Measurements from ENCODE around the gene TMTC2. TPM values are rescaled to one million over a fixed set of nuclear protein-coding genes. Genes with fewer than 3 reads are reported as not detected.

The TMTC2 gene
- total RNA-seq, 1 experiment from 2014 or later: 3.1 TPM

GRCh38 chr12:83005534-83006197, 319.0 kb downstream of the TMTC2 start:
- no peak for DNase-seq (ENCODE audit: low read depth)
- in situ Hi-C loops (cut with HindIII; ENCODE audit: low pct_unique_long_range_greater_than_20kb, low sequenced_read_pairs): no loop called here

GRCh38 chr12:83008703-83009102, 322.0 kb downstream of the TMTC2 start:
- no peak for DNase-seq (ENCODE audit: low read depth)
- in situ Hi-C loops (cut with HindIII; ENCODE audit: low pct_unique_long_range_greater_than_20kb, low sequenced_read_pairs): no loop called here

GRCh38 chr12:83010169-83010804, 323.6 kb downstream of the TMTC2 start:
- in situ Hi-C loops (cut with HindIII; ENCODE audit: low pct_unique_long_range_greater_than_20kb, low sequenced_read_pairs): no loop called here
- DNase-seq (ENCODE audit: low read depth): no peak

GRCh38 chr12:83015390-83016217, 328.9 kb downstream of the TMTC2 start:
- in situ Hi-C loops (cut with HindIII; ENCODE audit: low pct_unique_long_range_greater_than_20kb, low sequenced_read_pairs): no loop called here
- no peak for DNase-seq (ENCODE audit: low read depth)

- in situ Hi-C loops (cut with HindIII; ENCODE audit: low pct_unique_long_range_greater_than_20kb, low sequenced_read_pairs): no loop called here
- no peak for DNase-seq (ENCODE audit: low read depth)
Measured at GRCh38 chr12:83016218-83016835, 329.6 kb downstream of the TMTC2 start.

GRCh38 chr12:83016991-83017390, 330.3 kb downstream of the TMTC2 start:
- in situ Hi-C loops (cut with HindIII; ENCODE audit: low pct_unique_long_range_greater_than_20kb, low sequenced_read_pairs): no loop called here

GRCh38 chr12:83018088-83018487, 331.4 kb downstream of the TMTC2 start:
- in situ Hi-C loops (cut with HindIII; ENCODE audit: low pct_unique_long_range_greater_than_20kb, low sequenced_read_pairs): no loop called here
- no peak for DNase-seq (ENCODE audit: low read depth)

More at GRCh38 chr12:83016991-83017390, 330.3 kb downstream of the TMTC2 start:
- no peak for DNase-seq (ENCODE audit: low read depth)

- DNase-seq (ENCODE audit: low read depth): no peak
- in situ Hi-C loops (cut with HindIII; ENCODE audit: low pct_unique_long_range_greater_than_20kb, low sequenced_read_pairs): no loop called here
Measured at GRCh38 chr12:83027021-83027723, 340.5 kb downstream of the TMTC2 start.

- no peak for DNase-seq (ENCODE audit: low read depth)
- in situ Hi-C loops (cut with HindIII; ENCODE audit: low pct_unique_long_range_greater_than_20kb, low sequenced_read_pairs): no loop called here
Measured at GRCh38 chr12:83031196-83031595, 344.5 kb downstream of the TMTC2 start.

GRCh38 chr12:83036847-83037246, 350.1 kb downstream of the TMTC2 start:
- in situ Hi-C loops (cut with HindIII; ENCODE audit: low pct_unique_long_range_greater_than_20kb, low sequenced_read_pairs): no loop called here
- DNase-seq (ENCODE audit: low read depth): no peak

GRCh38 chr12:83039413-83039812, 352.7 kb downstream of the TMTC2 start:
- DNase-seq (ENCODE audit: low read depth): no peak
- in situ Hi-C loops (cut with HindIII; ENCODE audit: low pct_unique_long_range_greater_than_20kb, low sequenced_read_pairs): no loop called here

- DNase-seq (ENCODE audit: low read depth): no peak
- in situ Hi-C loops (cut with HindIII; ENCODE audit: low pct_unique_long_range_greater_than_20kb, low sequenced_read_pairs): no loop called here
Measured at GRCh38 chr12:83040339-83040738, 353.6 kb downstream of the TMTC2 start.

GRCh38 chr12:83040991-83041390, 354.3 kb downstream of the TMTC2 start:
- DNase-seq (ENCODE audit: low read depth): no peak
- in situ Hi-C loops (cut with HindIII; ENCODE audit: low pct_unique_long_range_greater_than_20kb, low sequenced_read_pairs): no loop called here

GRCh38 chr12:83042441-83043200, 355.9 kb downstream of the TMTC2 start:
- in situ Hi-C loops (cut with HindIII; ENCODE audit: low pct_unique_long_range_greater_than_20kb, low sequenced_read_pairs): no loop called here
- DNase-seq (ENCODE audit: low read depth): no peak

GRCh38 chr12:83044736-83045135, 358.0 kb downstream of the TMTC2 start:
- no peak for DNase-seq (ENCODE audit: low read depth)
- in situ Hi-C loops (cut with HindIII; ENCODE audit: low pct_unique_long_range_greater_than_20kb, low sequenced_read_pairs): no loop called here

- in situ Hi-C loops (cut with HindIII; ENCODE audit: low pct_unique_long_range_greater_than_20kb, low sequenced_read_pairs): no loop called here
- DNase-seq (ENCODE audit: low read depth): no peak
Measured at GRCh38 chr12:83046019-83046418, 359.3 kb downstream of the TMTC2 start.

- no peak for DNase-seq (ENCODE audit: low read depth)
- in situ Hi-C loops (cut with HindIII; ENCODE audit: low pct_unique_long_range_greater_than_20kb, low sequenced_read_pairs): no loop called here
Measured at GRCh38 chr12:83049306-83049705, 362.6 kb downstream of the TMTC2 start.

Measured in Caki2 (cell line).